GM20000 (cell line): ENCODE data around the gene IFNA17.
A peak's percentile ranks its signal among the peaks of the same experiment; 100 is the strongest.
"Not testable (repeated sequence)": the region's sequence is repeated elsewhere in the genome, so short reads cannot be mapped to it uniquely, and the experiment has no call there.

Experiments
- DNase-seq: peaks from one replicate; pipeline ENCODE4 v3.0.0; 2012; ENCODE audit warnings: low spot score
- TF ChIP-seq, protein P1 (sequence below): IDR thresholded peaks from 2 replicates; pipeline ENCODE4 v1.5.1; 2012; ENCODE audit warnings: mild to moderate bottlenecking, control low read depth; ENCODE audit errors: extremely low read depth, missing control alignments

The IFNA17 gene

GRCh38 chr9:21234153-21234687 lies 6.2 kb upstream of the IFNA17 start:
- no peak for DNase-seq
- TF ChIP-seq, protein P1, sequence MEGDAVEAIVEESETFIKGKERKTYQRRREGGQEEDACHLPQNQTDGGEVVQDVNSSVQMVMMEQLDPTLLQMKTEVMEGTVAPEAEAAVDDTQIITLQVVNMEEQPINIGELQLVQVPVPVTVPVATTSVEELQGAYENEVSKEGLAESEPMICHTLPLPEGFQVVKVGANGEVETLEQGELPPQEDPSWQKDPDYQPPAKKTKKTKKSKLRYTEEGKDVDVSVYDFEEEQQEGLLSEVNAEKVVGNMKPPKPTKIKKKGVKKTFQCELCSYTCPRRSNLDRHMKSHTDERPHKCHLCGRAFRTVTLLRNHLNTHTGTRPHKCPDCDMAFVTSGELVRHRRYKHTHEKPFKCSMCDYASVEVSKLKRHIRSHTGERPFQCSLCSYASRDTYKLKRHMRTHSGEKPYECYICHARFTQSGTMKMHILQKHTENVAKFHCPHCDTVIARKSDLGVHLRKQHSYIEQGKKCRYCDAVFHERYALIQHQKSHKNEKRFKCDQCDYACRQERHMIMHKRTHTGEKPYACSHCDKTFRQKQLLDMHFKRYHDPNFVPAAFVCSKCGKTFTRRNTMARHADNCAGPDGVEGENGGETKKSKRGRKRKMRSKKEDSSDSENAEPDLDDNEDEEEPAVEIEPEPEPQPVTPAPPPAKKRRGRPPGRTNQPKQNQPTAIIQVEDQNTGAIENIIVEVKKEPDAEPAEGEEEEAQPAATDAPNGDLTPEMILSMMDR, result no peak

DNA sequence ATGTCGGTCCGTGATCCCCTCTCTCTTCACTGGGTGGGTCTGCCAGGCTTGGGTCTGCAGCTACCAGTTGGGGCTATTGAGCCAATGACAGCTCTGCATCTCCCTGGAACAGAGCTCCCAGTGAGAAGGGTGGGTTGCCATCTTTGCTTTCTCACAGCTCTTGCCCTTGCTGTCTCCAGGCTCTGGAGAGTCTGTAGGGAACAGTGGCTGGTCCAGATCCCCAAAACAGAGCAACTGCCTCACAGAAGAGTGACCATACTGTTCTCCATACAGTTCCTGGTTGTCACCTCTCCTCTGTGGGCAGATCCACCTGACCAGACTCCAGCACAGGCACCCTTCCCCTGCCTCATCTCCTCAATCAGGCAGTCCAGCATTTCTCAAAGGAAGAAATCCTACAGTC lies 5.2 kb upstream of the IFNA17 start:
- TF ChIP-seq, protein P1, result no peak

GRCh38 chr9:21217211-21217610 lies 10.8 kb downstream of the IFNA17 start, which contains the start of gene IFNA16:
Gene IFNA16 (minus strand): TSS chr9:21217311. CDS start chr9:21217305, 6 bp downstream.
- DNase-seq, result not testable (repeated sequence)

More for the DNA sequence above, 5.2 kb upstream of the IFNA17 start:
- DNase-seq, result no peak

DNA sequence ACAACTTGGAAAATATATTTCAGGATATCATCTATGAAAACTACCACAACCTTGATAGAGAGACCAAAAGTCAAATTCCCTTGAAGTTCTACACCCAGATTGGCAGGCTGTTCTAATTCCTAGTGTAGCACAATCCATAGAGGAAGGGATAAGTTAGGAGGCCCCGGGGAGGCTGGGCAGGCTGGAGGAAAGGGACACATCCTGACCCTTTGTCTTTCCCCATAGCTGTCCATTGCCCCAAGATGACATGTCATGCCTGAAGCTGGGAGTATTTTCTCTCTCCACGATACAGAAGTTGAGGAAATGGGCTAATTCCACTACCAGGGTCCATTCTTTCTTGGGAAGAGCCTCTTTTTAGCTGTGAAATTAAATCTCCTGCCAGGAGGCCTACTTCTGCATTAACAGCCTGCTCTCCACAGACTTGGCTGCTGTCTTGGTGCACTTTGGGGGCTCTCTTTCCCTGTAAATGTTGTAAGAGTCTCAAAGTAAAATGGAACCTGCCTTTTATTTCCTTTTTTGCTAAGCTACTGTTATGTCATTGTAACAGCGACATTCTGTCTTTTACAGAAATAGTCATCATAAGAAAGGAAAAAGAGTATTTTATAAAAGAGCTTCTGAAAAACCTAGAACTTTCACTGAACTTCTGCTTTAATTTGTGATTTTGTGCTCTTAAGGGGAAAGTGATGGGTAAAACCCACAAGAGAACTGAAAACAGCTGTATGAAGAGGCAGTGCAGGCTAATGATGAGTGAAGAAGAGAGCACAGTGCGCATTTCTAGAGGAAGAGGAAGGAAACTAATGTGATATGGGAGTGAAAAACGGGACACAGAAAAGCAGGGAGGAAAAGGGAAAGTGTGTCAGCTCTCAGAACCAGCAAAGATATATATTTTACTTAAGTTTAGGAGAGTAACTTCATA lies 14.4 kb downstream of the IFNA17 start:
- TF ChIP-seq, protein P1, result peak; percentile 23
- peak; percentile 14 for DNase-seq

- not testable (repeated sequence) for DNase-seq
These were observed 15.9 kb downstream of the IFNA17 start for GRCh38 chr9:21212160-21212559.

- not testable (repeated sequence) for DNase-seq
These were observed 17.2 kb downstream of the IFNA17 start for GRCh38 chr9:21210782-21211181.

GRCh38 chr9:21210311-21210710 lies 17.7 kb downstream of the IFNA17 start:
- TF ChIP-seq, protein P1, result no peak
- no peak for DNase-seq

GRCh38 chr9:21207043-21207442 lies 21.0 kb downstream of the IFNA17 start, which contains the start of gene IFNA10:
Gene IFNA10 (minus strand): TSS chr9:21207143. CDS start chr9:21207097, 46 bp downstream.
- DNase-seq, result not testable (repeated sequence)

DNA sequence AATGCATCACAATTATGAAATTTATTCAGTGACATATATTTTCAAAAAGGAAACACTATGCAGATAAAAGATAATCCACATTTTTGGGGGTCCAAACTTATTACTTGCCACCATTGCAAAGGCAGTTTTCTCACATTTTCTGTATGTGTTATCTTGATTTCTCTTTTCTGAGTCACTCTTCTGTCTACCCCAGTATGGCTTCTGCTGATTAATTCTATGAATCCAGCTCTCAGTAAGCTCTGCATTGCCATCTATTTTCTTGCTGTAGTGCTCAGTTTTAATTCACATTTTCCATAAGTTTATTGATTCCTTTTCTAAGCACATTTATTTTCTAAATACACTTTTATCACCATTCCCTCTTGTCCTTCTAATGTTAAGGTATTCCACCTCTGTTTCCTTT lies 22.8 kb downstream of the IFNA17 start:
- no peak for DNase-seq
- TF ChIP-seq, protein P1, result no peak

DNA sequence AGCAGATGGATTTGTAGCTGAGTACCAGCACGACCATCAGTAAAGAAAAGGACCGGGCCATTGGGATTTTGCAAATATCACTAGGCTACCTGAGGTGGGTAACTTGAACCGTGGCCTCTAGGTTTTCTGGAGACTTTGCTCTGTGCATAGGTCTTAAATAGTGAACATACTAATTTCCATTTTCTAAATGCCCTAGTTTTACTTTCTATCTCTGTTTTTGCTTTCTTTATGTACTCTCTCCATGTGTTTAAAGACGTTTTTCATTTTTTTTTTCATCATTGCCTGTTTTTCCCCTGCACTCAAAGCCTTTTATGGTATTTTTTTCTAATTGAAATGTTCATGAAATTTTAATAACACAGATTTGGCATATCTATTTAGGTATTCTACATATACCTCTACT lies 25.9 kb downstream of the IFNA17 start, which contains the start of gene IFNA7:
Gene IFNA7, minus strand, starts transcription at position 101 of the 400 bp plus-strand sequence. Its CDS starts 40 bp downstream, at position 61.
- DNase-seq, result not testable (repeated sequence)
